SIG-M5 (cell line): ENCODE results near the gene UVSSA.
"Not testable (repeated sequence)": the region's sequence is repeated elsewhere in the genome, so short reads cannot be mapped to it uniquely, and the experiment has no call there.

Experiments
- DNase-seq: peaks from one replicate; lab custom pipeline; 2025; lab: John Stamatoyannopoulos, UW

UVSSA gene

DNA sequence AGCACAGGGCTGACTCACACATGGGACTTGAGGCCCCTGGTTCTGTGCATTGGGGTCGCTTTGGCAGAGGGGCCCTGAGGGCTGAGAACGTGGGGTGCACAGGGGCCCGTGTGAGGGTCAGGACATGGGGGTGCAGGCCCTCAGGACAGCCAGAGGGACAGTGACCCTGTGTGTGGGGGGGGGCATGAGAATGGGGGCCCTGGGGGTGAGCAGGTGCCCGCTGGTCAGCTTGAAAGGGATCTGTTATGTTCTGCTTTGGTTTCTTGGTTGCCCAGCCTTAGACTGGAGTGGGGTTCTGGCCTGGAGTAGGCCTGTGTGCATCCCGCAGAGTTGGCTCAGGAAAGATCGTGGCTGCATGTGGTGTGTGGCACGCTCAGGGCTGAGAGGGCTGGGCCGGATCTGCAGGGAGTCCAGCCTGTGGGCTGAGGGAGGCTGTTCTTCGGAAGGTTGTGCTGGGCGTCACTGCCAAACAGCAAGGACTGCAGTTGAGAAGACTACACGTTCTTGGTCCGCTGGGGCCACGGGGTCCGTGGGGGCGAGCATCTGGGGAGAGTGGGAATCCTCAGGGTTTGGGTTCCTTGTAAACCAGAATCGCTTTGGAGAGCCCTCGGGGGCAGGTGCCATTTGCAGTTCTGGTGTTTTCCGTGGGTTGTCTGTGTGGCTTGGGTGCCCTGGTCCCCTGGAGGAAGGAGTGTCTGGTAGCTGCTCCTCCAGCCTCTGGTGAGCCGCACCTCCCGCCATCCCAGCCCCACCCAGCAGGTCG lies 15.2 kb upstream of the UVSSA start:
- DNase-seq = no peak

DNA sequence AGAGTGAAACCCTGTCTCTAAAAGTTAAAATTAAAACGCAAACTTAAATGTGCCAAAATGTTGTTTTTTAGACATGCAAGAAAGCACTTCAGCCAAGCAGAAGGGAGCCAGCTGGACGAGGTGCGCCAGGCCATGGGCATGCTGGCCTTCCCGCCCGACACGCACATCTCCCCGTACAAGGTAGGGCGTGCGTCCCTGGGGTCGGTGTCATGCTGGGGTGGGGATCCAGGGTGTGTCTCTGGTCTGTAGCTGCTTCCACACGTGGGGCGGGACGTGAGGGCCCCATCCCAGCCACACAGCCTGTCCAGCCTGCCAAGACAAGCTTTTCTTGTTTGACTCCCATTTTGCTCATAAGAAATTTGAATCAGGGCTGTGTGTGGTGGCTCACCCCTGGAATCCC lies 14.3 kb upstream of the UVSSA start:
- DNase-seq = no peak

DNA sequence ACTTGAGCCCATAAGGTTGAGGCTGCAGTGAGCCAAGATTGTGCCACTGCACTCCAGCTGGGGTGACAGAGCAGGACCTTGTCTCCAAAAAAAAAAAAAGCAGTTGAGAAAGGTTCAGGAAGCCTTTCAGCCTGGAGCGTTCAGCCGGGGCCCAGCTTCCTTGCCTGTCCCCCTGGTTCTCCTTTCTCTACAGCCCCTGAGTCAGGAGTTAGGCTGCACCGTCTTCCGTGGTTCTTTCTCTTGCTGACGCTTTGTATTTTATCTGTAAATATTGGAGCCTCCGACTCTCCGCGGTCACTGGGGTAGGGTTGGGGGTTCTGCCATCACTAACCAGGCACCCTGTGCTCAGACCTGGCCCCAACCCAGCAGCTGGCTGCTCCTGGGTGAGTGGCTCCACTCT lies 13.8 kb upstream of the UVSSA start:
- DNase-seq = no peak

DNA sequence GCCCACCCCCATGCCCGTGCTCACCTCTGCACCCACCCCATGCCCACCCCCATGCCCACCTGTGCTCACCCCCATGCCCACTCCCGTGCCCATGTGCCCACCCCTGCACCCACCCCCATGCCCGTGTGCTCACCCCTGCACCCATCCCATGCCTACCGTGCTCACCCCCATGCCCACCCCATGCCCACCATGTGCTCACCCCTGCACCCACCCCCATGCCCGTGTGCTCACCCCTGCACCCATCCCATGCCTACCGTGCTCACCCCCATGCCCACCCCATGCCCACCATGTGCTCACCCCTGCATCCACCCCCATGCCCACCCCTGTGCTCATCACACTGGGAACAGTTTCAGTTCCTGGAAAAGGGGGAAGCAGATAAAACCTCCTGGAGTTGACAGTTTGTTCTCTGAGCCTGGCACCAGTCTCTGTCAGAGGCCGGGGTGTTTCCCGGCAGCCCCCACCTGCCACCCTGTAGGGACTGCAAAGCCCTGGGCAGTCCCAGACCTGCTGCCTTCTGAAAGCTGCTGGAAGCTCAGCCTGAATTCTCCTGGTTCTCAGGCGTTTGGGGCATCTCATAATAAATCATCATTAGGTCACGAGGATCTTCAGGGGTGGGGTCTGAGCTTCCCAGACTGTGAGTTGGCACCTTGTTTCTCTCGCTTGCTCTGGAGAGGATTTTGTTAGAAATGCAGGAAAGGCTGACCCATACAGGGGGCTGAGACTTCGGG lies 13.0 kb upstream of the UVSSA start:
- DNase-seq = not testable (repeated sequence)

DNA sequence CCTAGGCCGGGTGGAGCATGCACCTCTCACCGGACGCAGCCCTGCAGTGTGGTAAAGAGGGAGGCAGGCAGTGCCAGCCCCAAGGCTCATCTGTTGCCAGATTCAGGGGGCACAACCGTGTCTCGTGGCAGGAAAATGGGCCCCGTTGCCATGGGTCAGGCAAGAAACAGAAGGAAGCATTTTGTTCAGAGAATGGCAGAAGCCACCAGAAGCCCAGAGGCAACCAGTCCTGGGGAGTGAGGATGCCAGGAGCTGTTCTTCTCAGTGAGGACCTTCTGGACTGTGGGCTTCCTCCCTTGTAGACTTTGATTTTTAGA lies 12.5 kb upstream of the UVSSA start:
- no peak for DNase-seq

DNA sequence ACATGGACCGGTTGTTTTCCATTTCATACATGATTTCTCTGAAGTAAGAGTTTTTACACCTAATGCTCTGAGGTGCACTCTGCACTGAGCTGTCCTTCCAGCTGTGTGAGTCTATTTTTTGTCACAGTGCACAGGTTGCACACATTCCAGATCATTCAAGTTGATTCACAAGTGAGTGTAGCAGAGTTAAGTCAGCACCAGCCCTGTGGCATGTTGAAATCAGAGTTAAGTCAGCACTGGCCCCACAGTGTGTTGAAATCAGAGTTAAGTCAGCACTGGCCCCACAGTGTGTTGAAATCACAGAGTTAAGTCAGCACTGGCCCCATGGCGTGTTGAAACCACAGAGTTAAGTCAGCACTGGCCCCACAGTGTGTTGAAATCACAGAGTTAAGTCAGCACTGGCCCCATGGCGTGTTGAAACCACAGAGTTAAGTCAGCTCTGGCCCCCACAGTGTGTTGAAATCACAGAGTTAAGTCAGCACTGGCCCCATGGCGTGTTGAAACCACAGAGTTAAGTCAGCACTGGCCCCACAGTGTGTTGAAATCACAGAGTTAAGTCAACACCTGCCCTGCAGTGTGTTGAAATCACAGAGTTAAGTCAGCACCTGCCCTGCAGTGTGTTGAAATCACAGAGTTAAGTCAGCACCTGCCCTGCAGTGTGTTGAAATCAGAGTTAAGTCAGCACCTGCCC lies 11.7 kb upstream of the UVSSA start:
- DNase-seq = not testable (repeated sequence)

DNA sequence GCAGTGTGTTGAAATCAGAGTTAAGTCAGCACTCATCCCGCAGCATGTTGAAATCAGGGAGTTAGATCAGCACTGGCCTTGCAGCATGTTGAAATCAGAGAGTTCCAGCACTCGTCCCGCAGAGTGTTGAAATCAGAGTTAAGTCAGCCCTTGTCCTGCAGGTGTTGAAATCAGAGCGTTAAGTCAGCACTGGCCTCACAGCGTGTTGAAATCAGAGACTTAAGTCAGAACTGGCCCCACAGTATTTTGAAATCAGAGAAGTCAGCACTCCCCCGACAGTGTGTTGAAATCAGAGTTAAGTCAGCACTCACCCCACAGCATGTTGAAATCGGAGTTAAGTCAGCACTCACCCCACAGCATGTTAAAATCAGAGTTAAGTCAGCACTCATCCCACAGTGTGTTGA lies 10.9 kb upstream of the UVSSA start:
- DNase-seq = peak; percentile 29

DNA sequence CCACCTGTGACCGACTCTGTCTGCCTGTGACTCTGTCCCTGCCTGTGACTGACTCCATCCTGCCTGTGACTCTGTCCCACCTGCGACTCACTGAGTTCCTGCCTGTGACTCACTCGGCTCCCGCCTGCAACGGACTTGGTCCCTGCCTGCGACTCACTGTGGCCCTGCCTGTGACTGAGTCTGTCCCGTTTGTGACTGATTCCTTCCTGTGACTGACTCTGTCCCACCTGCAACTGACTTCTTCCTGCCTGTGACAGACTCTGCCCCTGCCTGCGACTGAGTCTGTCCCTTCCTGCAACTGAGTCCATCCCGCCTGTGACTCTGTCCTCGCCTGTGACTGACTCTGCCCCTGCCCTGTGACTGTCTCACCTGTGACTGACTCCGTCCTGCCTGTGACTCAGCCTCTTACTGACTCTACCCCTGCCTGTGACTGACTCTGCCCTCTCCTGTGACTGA lies 9.6 kb upstream of the UVSSA start:
- DNase-seq = no peak

DNA sequence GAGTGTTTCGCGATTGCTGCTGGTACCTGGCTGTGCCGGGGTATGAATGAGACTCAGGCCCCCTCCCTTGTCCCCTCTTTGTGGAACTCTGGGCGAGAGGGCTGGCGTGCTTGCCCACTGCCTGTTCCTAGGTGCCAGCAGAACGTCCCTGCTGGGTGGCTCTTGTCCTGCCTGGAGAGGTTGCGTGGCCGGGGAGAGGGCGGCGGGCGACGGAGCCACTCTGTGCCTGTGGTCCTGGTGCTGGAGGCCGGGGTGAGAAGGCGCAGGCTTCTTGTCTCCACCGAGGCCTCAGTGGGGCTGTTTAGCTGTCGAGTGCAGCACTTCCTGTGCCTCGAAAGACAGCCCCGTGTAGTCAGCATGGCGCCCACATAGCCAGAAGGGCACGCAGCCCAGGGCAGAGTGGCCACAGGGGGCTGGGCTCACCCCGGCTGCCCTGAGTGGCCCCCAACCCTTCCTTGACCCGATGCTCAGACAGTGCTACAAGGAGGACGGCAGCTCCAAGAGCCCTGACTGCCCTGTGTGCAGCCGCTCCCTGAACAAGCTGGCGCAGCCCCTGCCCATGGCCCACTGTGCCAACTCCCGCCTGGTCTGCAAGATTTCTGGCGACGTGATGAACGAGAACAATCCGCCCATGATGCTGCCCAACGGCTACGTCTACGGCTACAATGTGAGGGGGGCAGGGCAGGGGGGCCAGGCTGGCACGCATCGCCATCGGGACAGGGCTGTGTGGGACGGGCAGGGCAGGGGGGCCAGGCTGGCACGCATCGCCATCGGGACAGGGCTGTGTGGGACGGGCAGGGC lies 8.9 kb upstream of the UVSSA start:
- no peak for DNase-seq

DNA sequence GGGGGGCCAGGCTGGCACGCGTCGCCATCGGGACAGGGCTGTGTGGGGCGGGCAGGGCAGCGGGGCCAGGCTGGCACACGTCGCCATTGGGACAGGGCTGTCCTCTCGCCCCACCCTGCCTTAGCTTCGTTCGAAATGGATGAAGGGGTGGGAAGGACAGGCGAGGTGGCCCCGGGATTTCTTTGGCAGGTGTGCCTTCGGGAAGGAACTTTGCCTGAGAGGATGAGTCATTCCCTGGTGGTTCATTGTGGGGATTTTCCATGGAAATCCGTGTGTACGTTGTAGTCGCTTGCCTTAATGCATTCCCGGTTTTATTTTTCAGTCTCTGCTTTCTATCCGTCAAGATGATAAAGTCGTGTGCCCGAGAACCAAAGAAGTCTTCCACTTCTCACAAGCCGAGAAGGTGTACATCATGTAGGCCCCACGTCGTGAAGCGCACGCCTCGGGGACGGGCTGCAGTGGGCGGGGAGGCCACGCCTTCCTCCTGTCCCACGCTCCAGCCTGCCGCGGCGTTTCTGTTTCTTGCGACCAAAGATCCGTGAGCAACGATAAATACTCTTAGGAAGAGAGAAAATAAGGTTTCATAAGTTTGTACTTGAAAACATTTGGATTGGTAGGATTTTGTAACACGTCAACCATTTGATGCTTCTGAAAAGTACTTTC lies 8.1 kb upstream of the UVSSA start:
- no peak for DNase-seq

DNA sequence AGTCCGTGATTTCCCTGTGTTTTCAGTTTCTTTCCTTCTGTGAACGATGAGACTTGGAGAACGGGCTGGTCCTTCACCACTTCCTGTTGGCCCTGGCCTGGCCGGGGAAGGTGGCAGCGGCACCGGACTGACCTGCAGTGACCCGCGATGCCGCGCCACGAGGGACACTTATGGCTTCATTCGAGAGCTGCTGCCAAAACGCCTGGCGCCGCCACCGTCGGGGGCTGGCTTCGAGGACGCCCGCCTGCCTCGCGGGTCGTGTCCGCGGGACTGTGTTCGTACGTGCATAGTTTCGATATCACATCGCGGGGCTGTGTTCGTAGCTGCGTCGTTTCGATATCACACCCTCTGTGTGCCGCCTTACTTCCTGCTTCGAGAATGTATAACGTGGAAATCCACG lies 7.5 kb upstream of the UVSSA start:
- DNase-seq = no peak

DNA sequence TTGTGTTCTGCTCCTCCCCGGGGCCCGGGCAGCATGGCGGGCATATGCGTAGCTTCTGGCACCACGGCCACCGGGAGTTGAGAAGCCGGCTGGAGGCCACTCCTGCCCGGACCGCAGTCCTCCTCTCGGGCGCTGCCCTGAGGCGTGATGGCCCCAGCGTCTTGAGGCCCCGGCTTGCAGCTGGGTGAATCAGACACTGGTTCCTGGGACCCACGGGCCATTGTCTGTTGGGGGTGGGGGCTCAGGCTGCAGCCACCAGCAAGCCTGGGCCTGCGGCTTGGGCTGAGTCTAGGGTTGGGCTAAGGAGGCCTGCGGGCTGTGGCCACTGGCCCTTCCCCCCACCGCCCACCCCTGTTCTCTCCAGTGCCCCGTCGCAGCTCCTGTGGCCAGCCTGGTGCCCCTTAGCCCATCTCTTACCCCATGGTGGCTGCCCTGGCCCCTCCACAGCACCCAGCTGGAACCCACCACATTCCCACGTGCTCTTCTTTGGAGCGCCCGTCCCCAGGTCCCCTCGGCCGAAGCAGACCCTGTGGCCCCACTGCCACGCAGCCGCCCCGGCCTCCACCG lies 6.7 kb upstream of the UVSSA start:
- no peak for DNase-seq

DNA sequence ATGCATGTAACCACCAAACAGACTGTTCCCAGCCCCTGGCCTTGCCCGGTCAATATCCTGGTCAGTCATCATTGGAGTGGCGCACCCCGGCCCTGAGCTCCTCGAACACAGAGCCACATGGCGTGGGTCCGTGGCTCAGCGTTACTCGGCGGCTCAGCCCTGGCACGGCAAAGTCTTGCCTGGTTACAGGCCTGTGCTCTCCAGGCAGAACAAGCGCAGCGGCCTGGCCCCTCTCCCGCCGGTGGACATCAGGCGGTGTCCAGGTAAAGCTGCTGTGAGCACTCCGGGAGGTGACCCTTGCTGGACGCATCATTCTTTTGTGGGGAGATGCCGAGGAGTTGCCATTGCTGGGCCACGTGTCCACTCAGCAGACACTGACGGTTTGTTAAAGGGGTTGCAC lies 6.1 kb upstream of the UVSSA start:
- DNase-seq = no peak

DNA sequence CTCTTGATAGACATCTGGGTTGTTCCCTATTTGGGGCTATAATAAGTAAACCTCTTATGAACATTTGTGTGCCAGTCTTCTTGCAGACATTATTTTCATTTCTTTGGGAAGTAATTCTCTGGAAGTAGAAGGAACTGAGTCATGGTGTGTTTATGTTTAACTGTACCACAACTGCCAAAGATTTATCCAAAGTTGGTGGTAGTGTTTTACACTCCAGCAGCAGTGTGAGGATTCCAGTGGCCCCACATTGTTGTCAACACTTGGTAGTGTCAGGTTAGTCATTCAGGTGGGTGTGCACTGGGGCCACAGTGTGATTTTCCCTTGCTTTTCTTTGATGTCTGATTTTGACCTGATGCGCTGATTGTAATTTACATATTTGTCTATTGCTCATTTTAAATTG lies 5.0 kb upstream of the UVSSA start:
- no peak for DNase-seq

DNA sequence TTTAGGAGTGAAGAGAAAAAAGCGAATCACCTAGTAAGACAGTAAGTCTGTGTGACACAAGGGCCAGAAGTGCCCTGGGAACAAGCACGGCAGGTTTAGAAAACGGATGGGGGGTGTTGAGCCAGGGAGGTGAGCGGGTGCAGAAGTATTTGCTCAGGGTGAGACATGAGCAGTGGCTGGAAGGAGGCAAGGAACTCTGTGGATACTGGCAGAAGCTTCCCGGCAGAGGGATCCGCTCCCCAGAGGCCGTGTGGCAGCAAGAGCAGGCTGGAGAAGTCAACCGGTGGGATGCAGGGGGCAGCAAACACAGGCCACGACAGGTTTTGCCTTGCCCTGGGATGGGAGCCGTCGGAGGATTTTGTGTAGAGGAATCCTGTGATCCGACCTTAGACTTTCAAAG lies 2.3 kb upstream of the UVSSA start:
- DNase-seq = no peak

DNA sequence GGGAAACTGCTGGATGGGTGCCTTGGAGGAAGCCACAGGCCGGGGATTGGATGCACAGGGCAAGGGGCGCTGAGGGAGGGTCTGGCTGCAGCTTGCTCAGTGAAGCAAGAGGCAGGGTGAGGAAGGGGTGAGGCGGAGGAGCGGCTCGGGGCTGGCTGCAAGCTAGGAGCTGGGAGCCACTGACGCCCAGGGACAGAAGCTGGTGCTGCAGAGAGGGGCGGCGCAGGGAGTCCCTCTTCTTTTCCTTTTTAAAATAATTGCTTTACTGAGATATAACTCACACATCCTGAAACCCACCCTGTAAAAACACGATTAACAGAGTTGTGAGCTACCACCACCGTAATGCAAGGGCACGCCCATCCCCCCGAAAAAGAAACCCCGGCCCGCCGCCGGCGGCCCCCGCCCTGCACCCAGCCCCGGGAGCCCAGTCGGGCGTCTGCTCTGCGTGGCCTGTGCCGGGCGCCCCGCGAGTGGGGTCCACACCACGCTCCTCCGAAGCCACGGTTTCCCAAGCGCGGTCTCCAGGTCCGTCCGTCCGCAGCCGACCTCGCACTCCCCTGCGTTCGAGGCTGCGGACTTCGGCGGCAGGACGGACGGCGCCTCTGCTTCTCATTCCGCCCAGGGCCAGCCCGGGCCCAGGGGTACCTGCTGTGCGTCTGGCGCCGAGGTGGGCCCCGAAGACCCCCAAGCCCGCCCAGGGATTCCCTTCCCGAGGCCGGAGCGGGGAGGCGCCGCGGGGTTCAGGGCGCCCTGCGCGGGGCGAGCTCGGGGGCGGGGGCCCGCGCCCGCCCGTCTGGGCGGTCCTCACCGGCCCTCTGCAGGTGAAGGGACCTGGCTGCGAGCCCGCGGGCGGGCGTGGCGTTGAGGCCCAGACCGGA lies 866 bp upstream of the UVSSA start:
- no peak for DNase-seq

DNA sequence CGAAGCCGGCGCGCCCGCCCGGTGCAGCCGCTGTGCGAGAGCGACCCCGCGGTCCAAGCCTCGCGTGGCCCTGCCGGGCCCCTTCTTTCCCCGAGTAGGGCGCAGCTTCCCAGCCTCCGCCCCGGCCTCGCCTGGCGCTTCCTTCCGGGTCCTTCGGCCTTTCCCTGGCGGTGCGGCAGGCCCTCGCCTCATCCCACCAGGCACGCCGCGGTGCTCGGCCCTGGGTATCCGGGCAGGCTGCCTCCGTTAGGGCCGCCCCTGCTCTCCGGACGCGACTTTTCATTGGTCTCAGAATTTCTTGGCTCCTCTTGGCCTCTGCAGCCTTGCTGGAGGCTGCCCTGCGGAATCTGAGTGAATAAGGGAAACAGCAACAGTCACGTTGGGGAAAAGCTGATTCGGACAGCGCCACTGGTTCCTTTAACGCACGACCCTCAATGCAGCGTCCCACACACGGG lies 429 bp downstream of the UVSSA start:
- no peak for DNase-seq

DNA sequence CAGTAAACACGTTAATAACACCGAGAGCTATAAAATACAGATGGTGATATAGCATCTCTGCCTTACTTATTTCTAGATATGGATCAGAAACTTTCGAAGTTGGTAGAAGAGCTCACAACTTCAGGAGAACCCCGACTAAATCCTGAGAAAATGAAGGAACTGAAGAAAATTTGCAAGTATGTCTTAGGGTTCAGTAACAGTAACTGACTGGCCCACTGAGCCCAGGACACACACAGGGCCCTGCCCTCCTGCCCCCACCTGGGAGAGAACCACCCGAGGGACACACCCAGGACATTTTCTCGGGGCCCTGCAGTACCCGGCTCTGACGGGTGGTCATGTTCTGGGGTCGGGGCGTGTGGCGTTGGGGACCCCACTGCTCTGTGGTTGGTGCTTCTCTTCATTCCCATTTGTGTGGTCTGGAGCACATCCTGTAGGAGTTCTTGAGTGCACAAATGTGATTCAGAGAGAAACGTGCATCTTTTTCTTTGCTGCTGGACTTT lies 1.1 kb downstream of the UVSSA start:
- no peak for DNase-seq

DNA sequence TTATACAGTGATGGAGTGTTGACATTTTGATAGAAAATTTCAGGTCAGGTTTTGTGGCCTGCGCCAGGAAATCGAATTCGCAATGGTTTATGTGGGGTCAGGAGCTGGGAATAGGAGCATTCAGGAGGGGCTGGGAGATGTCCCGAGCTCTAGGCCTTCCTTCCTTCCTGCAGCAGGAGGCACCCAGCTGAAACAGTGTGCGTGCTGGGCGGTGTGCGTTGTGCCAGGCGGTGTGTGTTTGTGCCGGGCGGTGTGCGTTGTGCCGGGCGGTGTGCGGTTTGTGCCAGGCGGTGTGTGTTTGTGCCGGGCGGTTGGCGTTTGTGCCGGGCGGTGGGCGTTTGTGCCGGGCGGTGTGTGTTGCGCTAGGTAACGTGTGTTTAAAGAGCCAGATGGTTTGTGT lies 1.7 kb downstream of the UVSSA start:
- no peak for DNase-seq
